ENCODE measurements around the gene TMEM253. TPM values are rescaled to one million over a fixed set of nuclear protein-coding genes. Genes with fewer than 3 reads are reported as not detected.

The TMEM253 gene
- total RNA-seq, 4 donors from 2014 or later: 0.39 to 1.0 TPM; not detected in 2

GRCh38 chr14:21103411-21103709 is 2.5 kb downstream of the TMEM253 start:
- 1% methylated on average over 9 of the region's 9 CpGs for WGBS, 2 donors
- H3K4me3 ChIP-seq (ENCODE audit: low read depth, poor library complexity, severe bottlenecking): no peak overlapping the region
- DNase-seq (ENCODE audit: low spot score in 2 of 2): no peak
- TF ChIP-seq CTCF (IDR thresholded peaks at IDR 0.05) (no peak), POLR2A (IDR thresholded peaks at IDR 0.05) (no peak)
- intact Hi-C loops (cut with DNase I; ENCODE audit: low total_unique reads): no loop called here

GRCh38 chr14:21103710-21104447 is 3.0 kb downstream of the TMEM253 start:
- H3K4me3 ChIP-seq (ENCODE audit: low read depth, poor library complexity, severe bottlenecking): peak overlapping the region; percentile 49
- intact Hi-C loops (cut with DNase I; ENCODE audit: low total_unique reads): no loop called here
- DNase-seq (ENCODE audit: low spot score in 2 of 2): peak; percentile 97 to 99
- TF ChIP-seq CTCF (IDR thresholded peaks at IDR 0.05) (peak in 1 of 3 donors; percentile 95), POLR2A (IDR thresholded peaks at IDR 0.05) (peak in 1 of 2 donors; percentile 48)
- 0 to 1% methylated on average over 23 to 52 of the region's 62 CpGs for WGBS, 2 donors

- intact Hi-C loops (cut with DNase I; ENCODE audit: low total_unique reads): no loop called here
- peak overlapping the region; percentile 49 for H3K4me3 ChIP-seq (ENCODE audit: low read depth, poor library complexity, severe bottlenecking)
- TF ChIP-seq CTCF (IDR thresholded peaks at IDR 0.05) (peak in 1 of 3 donors; percentile 86), POLR2A (IDR thresholded peaks at IDR 0.05) (no peak)
- peak; percentile 81 to 96 for DNase-seq (ENCODE audit: low spot score in 2 of 2)
- WGBS, 2 donors: 4 to 8% methylated on average over 8 of the region's 8 CpGs
Measured at GRCh38 chr14:21104448-21105060, 3.7 kb downstream of the TMEM253 start.

GRCh38 chr14:21105095-21105494 is 4.2 kb downstream of the TMEM253 start:
- intact Hi-C loops (cut with DNase I; ENCODE audit: low total_unique reads): no loop called here
- TF ChIP-seq CTCF (IDR thresholded peaks at IDR 0.05) (no peak), POLR2A (IDR thresholded peaks at IDR 0.05) (no peak)
- WGBS, 2 donors: 81 to 82% methylated on average over 8 of the region's 8 CpGs
- DNase-seq (ENCODE audit: low spot score in 2 of 2): no peak
- no peak overlapping the region for H3K4me3 ChIP-seq (ENCODE audit: low read depth, poor library complexity, severe bottlenecking)

- intact Hi-C loops (cut with DNase I; ENCODE audit: low total_unique reads): no loop called here
- no peak for DNase-seq (ENCODE audit: low spot score in 2 of 2)
- TF ChIP-seq POLR2A (IDR thresholded peaks at IDR 0.05) (no peak), CTCF (IDR thresholded peaks at IDR 0.05) (no peak)
- H3K4me3 ChIP-seq (ENCODE audit: low read depth, poor library complexity, severe bottlenecking): no peak overlapping the region
- 36 to 40% methylated on average over 4 of the region's 4 CpGs for WGBS, 2 donors
Measured at GRCh38 chr14:21106176-21106497, 5.3 kb downstream of the TMEM253 start.

Data from lower leg skin (tissue), 4 donors.